HCT116 (cell line): ENCODE results near the gene BMP7.

ENCODE experiments used
- EZH2phosphoT487 ChIP-seq: fragments of 200-600 bp; IDR thresholded peaks from 2 replicates; pipeline ENCODE4 v1.6.1; 2018; ENCODE audit warnings: antibody characterized with exemption, borderline replicate concordance
- POLR2A ChIP-seq: IDR thresholded peaks from 2 replicates; pipeline ENCODE4 v1.7.0; 2011; ENCODE audit warnings: borderline replicate concordance; ENCODE audit not compliant: insufficient read depth, insufficient read length; ENCODE audit errors: extremely low read depth
- TCF7L2 ChIP-seq: IDR thresholded peaks from 2 replicates; pipeline ENCODE4 v1.7.0; 2011; ENCODE audit warnings: borderline replicate concordance, inconsistent platforms; ENCODE audit not compliant: insufficient read depth, insufficient read length; ENCODE audit errors: extremely low read depth
- TF ChIP-seq, protein P1 (sequence below), 3 experiments: fragments of 200-600 bp in 1 of 3; sonication (generic) in 1 of 3; IDR thresholded peaks in 2 of 3; conservative IDR thresholded peaks in 1 of 3; 2 replicates each; pipeline ENCODE4 v1.5.1; 2012 to 2017; ENCODE audit warnings: low read depth in 2 of 3, low read length in 2 of 3, antibody characterized with exemption in 1 of 3, borderline replicate concordance in 1 of 3, control low read depth in 1 of 3, mild to moderate bottlenecking in 1 of 3, mixed read lengths in 1 of 3, mixed run types in 1 of 3, moderate library complexity in 1 of 3; ENCODE audit not compliant: insufficient read depth in 1 of 3

DNA sequence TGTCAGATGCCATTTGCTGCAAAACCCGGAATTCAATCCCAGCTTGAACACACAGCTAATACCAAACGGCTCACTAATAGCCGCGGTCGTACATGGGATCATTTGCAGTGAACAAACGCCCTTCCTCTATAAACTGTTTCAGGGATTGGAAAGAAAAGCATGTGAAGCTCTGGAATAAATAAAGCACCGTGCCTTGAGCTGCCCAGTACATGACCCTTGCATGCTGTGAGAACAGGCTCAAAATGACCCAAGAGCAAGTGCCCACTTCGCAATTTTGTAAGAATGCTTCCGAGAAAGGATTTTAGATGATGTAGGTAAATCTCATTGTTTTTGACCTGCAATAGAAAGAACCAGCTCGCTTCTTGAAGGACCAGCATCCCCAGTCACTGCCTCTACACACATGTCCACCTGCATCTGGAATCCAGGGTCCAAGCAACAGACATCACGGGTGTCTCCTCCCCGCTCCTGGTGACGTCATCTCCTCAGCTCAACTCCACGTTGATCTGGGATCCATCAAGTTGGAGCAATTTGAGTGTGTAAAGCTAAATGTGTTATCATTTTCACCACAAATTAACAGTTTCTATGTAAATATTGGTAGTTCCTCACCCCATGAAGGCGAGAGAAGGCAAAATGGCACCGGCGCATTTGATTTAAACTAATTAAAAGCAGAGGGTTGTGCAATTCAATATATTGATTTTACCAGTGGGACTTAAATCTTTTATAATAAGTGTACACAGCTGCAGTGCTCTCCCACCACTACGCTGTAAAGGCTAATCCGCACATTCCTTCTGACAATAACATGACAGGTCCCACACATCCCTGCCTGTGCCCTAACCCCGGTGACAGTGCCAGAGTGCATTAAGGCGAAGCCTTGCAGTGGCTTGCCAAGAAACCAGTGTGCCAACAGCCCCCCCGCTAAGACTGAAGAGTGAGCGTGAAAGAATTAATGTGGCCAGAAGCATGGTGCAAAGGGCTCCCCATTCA is 6.2 kb downstream of the BMP7 start:
- TF ChIP-seq POLR2A (no peak), TCF7L2 (no peak), EZH2phosphoT487 (no peak)
- TF ChIP-seq, protein P1, sequence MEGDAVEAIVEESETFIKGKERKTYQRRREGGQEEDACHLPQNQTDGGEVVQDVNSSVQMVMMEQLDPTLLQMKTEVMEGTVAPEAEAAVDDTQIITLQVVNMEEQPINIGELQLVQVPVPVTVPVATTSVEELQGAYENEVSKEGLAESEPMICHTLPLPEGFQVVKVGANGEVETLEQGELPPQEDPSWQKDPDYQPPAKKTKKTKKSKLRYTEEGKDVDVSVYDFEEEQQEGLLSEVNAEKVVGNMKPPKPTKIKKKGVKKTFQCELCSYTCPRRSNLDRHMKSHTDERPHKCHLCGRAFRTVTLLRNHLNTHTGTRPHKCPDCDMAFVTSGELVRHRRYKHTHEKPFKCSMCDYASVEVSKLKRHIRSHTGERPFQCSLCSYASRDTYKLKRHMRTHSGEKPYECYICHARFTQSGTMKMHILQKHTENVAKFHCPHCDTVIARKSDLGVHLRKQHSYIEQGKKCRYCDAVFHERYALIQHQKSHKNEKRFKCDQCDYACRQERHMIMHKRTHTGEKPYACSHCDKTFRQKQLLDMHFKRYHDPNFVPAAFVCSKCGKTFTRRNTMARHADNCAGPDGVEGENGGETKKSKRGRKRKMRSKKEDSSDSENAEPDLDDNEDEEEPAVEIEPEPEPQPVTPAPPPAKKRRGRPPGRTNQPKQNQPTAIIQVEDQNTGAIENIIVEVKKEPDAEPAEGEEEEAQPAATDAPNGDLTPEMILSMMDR (IDR thresholded peaks at IDR 0.05 in 2 of 3, conservative IDR thresholded peaks at IDR 0.05 in 1 of 3; ENCODE audit: borderline replicate concordance in 1 of 3, insufficient read depth in 1 of 3, low read depth in 2 of 3, low read length in 2 of 3): no peak
